ENCODE measurements around the gene HECTD4. TPM values are rescaled to one million over a fixed set of nuclear protein-coding genes. Genes with fewer than 3 reads are reported as not detected.

HECTD4 gene
- total and polyA plus RNA-seq, 2 of the 4 experiments (the other 2 are of a cell fraction) = 12.9 to 13.0 TPM

- no peaks in the 10 kb centered on the region for H3K9me3 ChIP-seq (ENCODE audit: control insufficient read depth, insufficient read depth, low read length)
- no peak for ATAC-seq (ENCODE audit: low read depth)
- no peak overlapping the region for H2AK9ac ChIP-seq (replicated peaks; ENCODE audit: low read depth, low read length, poor library complexity)
- H3K36me3 ChIP-seq (ENCODE audit: control insufficient read depth, insufficient read depth, low read length) = peaks cover 50% of the 10 kb centered on the region
- TF ChIP-seq CHD1 (IDR thresholded peaks at IDR 0.05; ENCODE audit: low read depth, low read length) = no peak
- TF ChIP-seq CEBPB (IDR thresholded peaks at IDR 0.05; ENCODE audit: low read depth, low read length) = no peak
- no peak overlapping the region for H3K14ac ChIP-seq (replicated peaks; ENCODE audit: low read depth, low read length)
- H2BK20ac ChIP-seq (ENCODE audit: low read depth, low read length) = no peak overlapping the region
- H2BK5ac ChIP-seq (ENCODE audit: low read depth, low read length, poor library complexity, severe bottlenecking) = no peak overlapping the region
- H3K27ac ChIP-seq (ENCODE audit: insufficient read depth, low read length) = no peak overlapping the region
- CTCF ChIA-PET = no interaction called here
- no TSS peak for BruUV-seq (replicated peaks)
- H3K4me1 ChIP-seq (ENCODE audit: control insufficient read depth, insufficient read depth, low read length) = no peaks in the 10 kb centered on the region
- in situ Hi-C loops (cut with MboI; ENCODE audit: low sequenced_read_pairs) (no loop called here), intact Hi-C loops (cut with micrococcal nuclease) (no loop called here), dilution Hi-C loops (cut with HindIII; ENCODE audit: low sequenced_read_pairs, unreplicated experiment) (no loop called here)
- 0 out of 2 replicates have a peak, but pooled peaks cover 3% of the 10 kb centered on the region for H3K9me1 ChIP-seq (ENCODE audit: insufficient read depth, low read length)
- 100% methylated on average over 1 of the region's 4 CpGs; no CpG with 5 or more reads in 1 of the 2 experiments for whole genome bisulfite sequencing, 2 experiments (ENCODE audit: extremely low coverage in 2 of 2, insufficient read length in 1 of 2)
- H3K4me2 ChIP-seq (ENCODE audit: low read depth, low read length) = no peak overlapping the region
- no peak overlapping the region for H3K56ac ChIP-seq (ENCODE audit: extremely low read depth, insufficient read depth, low read length)
- POLR2A ChIA-PET (ENCODE audit: unreplicated experiment) = no interaction called here
- no peak overlapping the region for H3K18ac ChIP-seq (ENCODE audit: low read depth, low read length)
- no peak overlapping the region for H4K8ac ChIP-seq (ENCODE audit: low read depth in 2 of 2, low read length in 2 of 2)
- no peak overlapping the region for H2BK120ac ChIP-seq (ENCODE audit: low read depth, low read length)
- H2AK5ac ChIP-seq (ENCODE audit: low read depth, low read length) = no peak overlapping the region
- no peaks in the 10 kb centered on the region for H3K27me3 ChIP-seq (ENCODE audit: control insufficient read depth, insufficient read depth, low read length)
- no peak overlapping the region for H2AFZ ChIP-seq (replicated peaks; ENCODE audit: low read length, poor library complexity)
- no peaks in the 10 kb centered on the region for H3K79me1 ChIP-seq (ENCODE audit: low read depth in 1 of 2, low read length in 2 of 2)
- no peak for DNase-seq
- no peak overlapping the region for H4K5ac ChIP-seq (ENCODE audit: low read depth, low read length)
- no peak overlapping the region for H3K9ac ChIP-seq (ENCODE audit: low read depth, low read length)
- no peak overlapping the region for H4K91ac ChIP-seq (ENCODE audit: insufficient read depth, low read depth, low read length)
- H3K4me3 ChIP-seq (ENCODE audit: insufficient read depth, low read depth, low read length) = no peak overlapping the region
- no peak overlapping the region for H3K23ac ChIP-seq (ENCODE audit: low read depth, low read length)
- no peak overlapping the region for H2BK15ac ChIP-seq (ENCODE audit: low read depth, low read length)
- no peaks in the 10 kb centered on the region for H4K20me1 ChIP-seq (ENCODE audit: insufficient read depth, low read length)
- H3K4ac ChIP-seq (ENCODE audit: low read depth, low read length) = no peak overlapping the region
Measured at GRCh38 chr12:112233242-112233641, 149.0 kb downstream of the HECTD4 start.

All from IMR-90 (cell line).